Stimulated activated effector memory CD8-positive, alpha-beta T cell treated with anti-CD3 and anti-CD28 coated beads, Interleukin-12 subunit alpha, Interleukin-12 subunit beta, amount 100 ng/mL, for 72 hours (primary cell): ENCODE measurements around the gene ZMIZ1.

ENCODE experiments used
- ATAC-seq: fragments of 150-1000 bp; cut with Tn5 transposase; 2 replicates; pipeline ENCODE4 v1.10.0; 2021
- DNase-seq, 2 donors: peaks; one replicate each; pipeline ENCODE4 v3.0.0; 2021 to 2022; ENCODE audit warnings: low spot score in 2 of 2
- H3K27ac Mint-ChIP-seq: one replicate; pipeline ENCODE4 v1.8.0; 2022; ENCODE audit warnings: mild to moderate bottlenecking, mixed read lengths
- H3K36me3 Mint-ChIP-seq: one replicate; pipeline ENCODE4 v1.8.0; 2022; ENCODE audit warnings: mild to moderate bottlenecking, mixed read lengths
- H3K4me1 Mint-ChIP-seq: one replicate; pipeline ENCODE4 v1.8.0; 2022; ENCODE audit warnings: mixed read lengths
- H3K4me3 Mint-ChIP-seq: one replicate; pipeline ENCODE4 v1.8.0; 2022; ENCODE audit warnings: mild to moderate bottlenecking, mixed read lengths
- H3K9me3 Mint-ChIP-seq: one replicate; pipeline ENCODE4 v1.8.0; 2022; ENCODE audit warnings: mixed read lengths

The ZMIZ1 gene

DNA sequence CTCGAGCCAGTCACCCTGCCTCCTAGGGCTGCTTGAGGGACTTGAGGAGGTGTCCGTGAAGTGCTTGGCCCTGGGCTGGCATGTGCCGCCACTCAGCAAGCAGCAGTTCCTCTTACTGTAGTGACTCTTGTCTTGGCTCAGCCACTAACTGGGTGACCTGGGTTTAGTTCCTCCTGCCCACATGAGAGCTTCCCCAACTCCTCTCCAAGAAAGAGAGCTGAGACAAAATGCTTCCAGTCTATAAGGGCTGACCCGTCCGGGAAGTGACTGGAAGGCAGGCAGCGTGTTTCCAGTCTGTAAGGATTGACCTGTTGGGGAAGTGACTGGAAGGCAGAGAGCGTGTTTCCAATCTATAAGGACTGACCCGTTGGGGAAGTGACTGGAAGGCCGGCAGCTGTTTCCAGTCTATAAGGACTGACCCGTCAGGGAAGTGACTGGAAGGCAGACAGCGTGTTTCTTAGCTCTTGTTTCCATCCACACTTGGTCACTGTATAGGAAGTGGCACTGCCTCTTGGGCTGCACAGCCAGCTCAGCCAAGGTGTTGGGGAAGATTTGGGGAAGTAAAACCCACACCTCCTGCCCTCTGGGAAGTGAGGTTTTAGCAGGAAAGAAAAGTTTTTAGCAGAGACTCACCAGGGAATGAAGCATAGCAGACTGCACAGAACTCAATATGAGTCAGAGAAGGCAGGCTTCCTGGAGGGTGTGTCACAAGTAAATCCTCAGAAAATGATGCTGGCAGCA is 225.2 kb downstream of the ZMIZ1 start:
- Mint-ChIP-seq H3K36me3 (peaks cover 90% of the 10 kb centered on the region), H3K9me3 (no peaks in the 10 kb centered on the region), H3K4me3 (no peak overlapping the region), H3K4me1 (peaks cover 70% of the 10 kb centered on the region), H3K27ac (peak overlapping the region; percentile 81)
- ATAC-seq (no peak), DNase-seq (no peak)

DNA sequence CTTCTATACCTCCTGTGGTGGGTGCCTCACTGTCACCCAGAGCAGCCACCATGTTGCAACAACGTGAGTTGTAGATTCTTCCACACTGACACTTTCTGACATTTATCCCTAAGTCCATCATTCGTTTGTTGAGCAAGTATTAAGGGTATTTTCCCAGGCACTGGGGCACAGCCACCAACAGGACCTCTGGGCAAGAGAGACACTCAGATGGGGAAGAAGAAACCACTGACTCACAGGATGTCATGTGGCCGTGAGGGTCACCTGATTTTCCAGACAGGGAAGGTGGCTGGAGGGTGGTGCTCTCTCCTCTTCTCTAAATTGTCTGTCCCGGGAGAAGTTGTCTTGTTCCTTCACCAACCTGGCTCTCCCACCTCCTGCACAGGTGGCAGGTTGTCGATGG is 226.8 kb downstream of the ZMIZ1 start:
- Mint-ChIP-seq H3K4me1 (peaks cover 66% of the 10 kb centered on the region), H3K36me3 (peaks cover 90% of the 10 kb centered on the region), H3K4me3 (no peak overlapping the region), H3K27ac (peak overlapping the region; percentile 89), H3K9me3 (no peaks in the 10 kb centered on the region)
- DNase-seq = no peak
- no peak for ATAC-seq

DNA sequence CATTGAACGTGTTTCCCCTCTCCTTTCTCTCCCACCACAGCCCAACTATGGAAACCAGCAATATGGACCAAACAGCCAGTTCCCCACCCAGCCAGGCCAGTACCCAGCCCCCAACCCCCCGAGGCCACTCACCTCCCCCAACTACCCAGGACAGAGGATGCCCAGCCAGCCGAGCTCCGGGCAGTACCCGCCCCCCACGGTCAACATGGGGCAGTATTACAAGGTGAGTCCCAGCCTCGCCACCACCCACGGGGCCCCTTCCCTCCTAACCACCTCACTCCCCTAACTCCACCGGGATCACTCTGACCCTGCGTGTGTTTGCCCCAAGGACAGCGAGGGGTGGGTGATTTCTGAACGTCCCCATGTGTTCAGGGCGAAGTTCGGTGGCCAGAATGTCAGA is 227.7 kb downstream of the ZMIZ1 start:
- Mint-ChIP-seq H3K36me3 (peaks cover 90% of the 10 kb centered on the region), H3K4me3 (no peak overlapping the region), H3K27ac (peak overlapping the region; percentile 89), H3K4me1 (peaks cover 67% of the 10 kb centered on the region), H3K9me3 (no peaks in the 10 kb centered on the region)
- DNase-seq (no peak), ATAC-seq (no peak)

DNA sequence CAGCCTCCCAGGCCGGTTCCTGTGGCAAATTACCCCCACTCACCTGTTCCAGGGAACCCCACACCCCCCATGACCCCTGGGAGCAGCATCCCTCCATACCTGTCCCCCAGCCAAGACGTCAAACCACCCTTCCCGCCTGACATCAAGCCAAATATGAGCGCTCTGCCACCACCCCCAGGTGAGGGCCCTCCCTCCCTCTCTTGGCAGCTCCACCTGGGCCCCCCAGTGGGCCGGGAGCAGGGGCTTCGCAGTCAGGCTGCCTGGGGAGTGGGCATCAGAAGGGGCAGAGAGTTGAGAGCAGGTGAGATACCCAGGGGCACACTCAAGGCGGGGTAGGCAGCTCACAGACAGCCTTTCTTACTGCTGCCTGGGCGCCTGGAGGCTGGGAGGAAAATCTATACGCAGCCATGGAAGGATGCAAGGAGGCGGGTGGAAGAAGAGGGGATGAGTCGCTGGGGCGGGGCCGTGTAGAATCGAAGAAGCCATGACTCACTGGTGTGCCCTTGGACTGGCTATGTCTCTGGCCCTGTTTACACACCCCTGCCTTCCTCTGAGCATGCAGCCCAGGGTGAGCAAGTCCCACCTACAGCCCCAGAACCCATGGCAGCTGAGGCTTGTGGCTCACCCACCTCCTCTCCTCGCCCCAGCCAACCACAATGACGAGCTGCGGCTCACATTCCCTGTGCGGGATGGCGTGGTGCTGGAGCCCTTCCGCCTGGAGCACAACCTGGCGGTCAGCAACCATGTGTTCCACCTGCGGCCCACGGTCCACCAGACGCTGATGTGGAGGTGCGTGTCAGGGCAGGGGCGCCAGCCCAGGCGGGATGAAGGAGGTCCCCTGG is 229.9 kb downstream of the ZMIZ1 start:
- H3K4me1 Mint-ChIP-seq = peaks cover 55% of the 10 kb centered on the region
- ATAC-seq = peak; percentile 89
- H3K9me3 Mint-ChIP-seq = no peaks in the 10 kb centered on the region
- H3K4me3 Mint-ChIP-seq = no peak overlapping the region
- H3K27ac Mint-ChIP-seq = peak overlapping the region; percentile 34
- no peak for DNase-seq
- H3K36me3 Mint-ChIP-seq = peaks cover 99% of the 10 kb centered on the region

DNA sequence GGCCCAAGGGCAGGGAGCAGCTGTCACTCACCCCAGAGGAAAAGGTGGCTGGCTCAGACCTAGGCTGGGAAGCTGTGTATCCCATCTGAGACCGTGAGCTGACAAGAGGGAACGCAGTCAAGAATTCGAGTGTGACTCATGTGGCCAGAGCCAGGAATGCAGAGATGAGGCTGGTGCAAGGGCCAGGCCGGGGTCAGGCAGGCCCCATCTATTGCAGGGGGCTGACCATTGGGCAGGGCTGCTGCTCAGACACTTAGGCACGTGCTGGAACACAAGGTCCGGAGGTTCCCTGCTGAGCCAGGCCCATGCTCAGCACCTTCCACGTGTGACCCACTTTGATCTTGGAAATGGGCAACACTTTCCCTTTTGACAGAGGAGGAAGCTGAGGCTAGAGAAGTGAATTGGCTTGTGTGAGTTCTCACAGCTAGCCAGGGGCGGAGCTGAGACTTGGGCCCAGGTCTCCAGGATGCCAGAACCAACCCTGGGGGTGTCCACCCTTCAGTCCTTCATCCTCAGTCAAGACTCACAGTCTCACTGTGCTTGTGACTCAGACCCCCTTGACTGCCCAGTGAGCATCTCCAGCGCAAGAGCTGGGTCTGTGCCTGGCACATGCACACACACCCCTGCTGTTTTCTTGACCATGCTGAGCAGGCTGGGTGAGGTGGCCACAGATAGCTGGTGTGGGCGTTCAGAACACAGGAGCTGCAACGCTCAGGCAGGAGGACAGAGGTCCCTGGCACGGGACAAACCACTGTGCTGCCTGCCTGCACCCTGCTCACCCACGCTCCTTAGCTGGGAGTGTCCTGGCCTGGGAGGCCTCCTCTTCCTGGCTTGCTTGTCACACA is 230.9 kb downstream of the ZMIZ1 start:
- no peaks in the 10 kb centered on the region for H3K9me3 Mint-ChIP-seq
- peaks cover 51% of the 10 kb centered on the region for H3K4me1 Mint-ChIP-seq
- no peak overlapping the region for H3K4me3 Mint-ChIP-seq
- H3K27ac Mint-ChIP-seq = peak overlapping the region; percentile 80
- DNase-seq (no peak), ATAC-seq (no peak)
- peaks cover 99% of the 10 kb centered on the region for H3K36me3 Mint-ChIP-seq

DNA sequence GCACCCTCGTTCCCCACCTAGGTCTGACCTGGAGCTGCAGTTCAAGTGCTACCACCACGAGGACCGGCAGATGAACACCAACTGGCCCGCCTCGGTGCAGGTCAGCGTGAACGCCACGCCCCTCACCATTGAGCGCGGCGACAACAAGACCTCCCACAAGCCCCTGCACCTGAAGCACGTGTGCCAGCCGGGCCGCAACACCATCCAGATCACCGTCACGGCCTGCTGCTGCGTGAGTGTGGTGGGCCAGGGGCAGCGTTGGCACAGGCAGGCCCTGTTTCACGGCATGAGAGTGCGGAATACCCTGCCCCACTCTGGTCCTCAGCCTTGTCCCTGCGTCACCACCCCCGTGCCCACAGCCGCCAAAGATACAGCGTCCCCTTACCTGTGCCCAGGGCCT is 231.9 kb downstream of the ZMIZ1 start:
- H3K27ac Mint-ChIP-seq = peak overlapping the region; percentile 80

DNA sequence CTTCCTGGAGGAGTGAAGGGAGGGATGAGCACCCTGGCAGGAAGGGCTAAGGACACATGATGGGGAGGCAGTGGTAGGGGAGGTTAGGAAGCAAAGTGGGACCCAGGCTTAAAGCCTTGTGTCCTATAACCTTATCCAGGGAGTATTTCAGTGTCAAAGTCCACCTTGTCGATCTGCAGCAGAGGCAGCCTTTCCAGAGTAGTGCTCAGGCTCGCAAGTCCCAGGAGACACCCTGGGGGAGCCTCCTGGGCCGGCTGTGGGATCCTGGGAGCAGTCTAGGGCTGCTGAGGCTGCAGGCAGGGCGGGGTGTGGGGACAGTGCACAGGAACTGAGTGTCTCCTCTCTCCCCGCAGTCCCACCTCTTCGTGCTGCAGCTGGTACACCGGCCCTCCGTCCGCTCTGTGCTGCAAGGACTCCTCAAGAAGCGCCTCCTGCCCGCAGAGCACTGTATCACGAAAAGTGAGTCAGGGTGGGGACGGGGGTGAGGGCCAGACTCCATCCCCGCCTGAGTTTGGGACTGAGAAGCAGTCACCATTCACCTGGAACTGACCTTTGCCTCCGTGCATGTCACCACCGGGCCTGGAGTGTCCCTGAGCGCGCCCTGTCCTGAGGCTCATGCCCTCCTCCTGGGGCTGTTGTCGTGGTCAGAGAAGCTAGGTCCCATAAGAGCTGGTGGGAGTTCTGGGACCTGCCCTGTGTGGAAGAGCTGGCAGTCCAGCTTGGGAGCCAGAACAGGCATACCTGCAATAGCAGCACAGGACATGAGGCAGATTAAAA is 233.2 kb downstream of the ZMIZ1 start:
- peak overlapping the region; percentile 80 for H3K27ac Mint-ChIP-seq
- DNase-seq (no peak), ATAC-seq (no peak)
- H3K4me1 Mint-ChIP-seq = peaks cover 38% of the 10 kb centered on the region
- H3K9me3 Mint-ChIP-seq = no peaks in the 10 kb centered on the region
- no peak overlapping the region for H3K4me3 Mint-ChIP-seq
- peaks cover 99% of the 10 kb centered on the region for H3K36me3 Mint-ChIP-seq

More for the DNA sequence above, 231.9 kb downstream of the ZMIZ1 start:
- Mint-ChIP-seq H3K36me3 (peaks cover 99% of the 10 kb centered on the region), H3K9me3 (no peaks in the 10 kb centered on the region), H3K4me3 (no peak overlapping the region), H3K4me1 (peaks cover 43% of the 10 kb centered on the region)
- DNase-seq (no peak), ATAC-seq (no peak)

DNA sequence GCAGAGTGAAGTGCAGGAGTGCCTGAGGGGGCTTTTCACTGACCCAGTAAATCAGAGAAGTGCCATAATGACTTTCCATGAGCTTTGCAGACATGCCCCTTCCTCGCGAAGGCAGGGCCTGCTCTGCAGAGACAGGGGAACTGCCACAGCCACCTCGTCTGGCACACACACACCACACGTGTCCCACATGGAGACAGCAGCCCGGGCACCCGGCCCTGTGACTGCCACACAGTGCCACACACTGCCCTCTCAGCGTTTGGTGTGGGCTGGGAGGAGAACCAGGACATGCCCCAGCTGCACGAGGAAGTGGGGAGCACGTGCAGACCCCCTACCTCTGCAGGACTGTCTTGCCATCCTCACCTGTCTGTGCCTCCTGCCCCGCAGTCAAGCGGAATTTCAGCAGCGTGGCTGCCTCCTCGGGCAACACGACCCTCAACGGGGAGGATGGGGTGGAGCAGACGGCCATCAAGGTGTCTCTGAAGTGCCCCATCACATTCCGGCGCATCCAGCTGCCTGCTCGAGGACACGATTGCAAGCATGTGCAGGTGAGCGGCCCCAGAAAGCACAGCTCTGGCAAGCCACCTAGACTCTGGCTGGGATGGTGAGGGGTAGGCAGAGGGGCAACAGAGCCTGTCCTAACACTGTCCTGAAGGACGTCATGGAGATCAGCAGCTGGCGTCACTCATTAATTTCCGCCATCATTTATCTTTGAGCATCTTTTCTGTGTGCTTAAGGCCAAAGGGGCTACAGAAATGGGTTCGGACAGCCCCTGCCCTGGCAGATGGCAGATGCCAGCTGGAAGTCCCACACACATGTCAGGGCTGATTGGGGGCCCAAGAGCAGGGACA is 235.1 kb downstream of the ZMIZ1 start:
- Mint-ChIP-seq H3K9me3 (no peaks in the 10 kb centered on the region), H3K4me1 (peaks cover 38% of the 10 kb centered on the region), H3K36me3 (peaks cover 99% of the 10 kb centered on the region), H3K27ac (peak overlapping the region; percentile 76), H3K4me3 (no peak overlapping the region)
- ATAC-seq (no peak), DNase-seq (no peak)

DNA sequence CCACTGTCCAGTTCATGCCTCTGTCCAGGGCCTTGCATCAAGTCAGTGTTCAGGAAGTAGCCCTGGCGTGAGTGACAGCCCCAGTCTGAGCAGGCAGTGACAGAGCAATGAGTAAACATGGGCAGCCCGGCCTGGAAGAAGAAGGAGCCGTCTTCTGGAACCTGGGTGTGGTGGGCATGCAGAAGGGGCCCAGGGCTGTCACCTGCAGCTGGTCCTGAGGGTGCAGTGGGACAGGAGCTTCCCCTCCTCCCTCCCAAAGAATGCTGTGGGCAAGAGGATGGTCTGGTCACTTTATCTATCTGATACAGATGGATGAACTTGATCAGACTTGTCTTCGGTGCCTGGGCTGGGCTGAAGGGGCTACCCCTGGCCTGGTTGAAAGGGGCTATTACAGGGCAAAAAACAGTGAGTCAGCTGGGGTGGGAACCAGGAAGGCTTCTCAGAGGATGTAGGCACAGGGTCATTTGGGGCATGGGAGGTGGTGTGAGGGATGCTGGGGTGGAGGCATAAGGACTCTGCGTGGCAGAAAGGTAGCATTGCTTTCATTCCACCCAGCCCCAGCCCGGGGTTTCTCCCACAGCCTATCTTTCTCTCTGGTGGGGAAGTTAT is 235.8 kb downstream of the ZMIZ1 start:
- peaks cover 39% of the 10 kb centered on the region for H3K4me1 Mint-ChIP-seq
- DNase-seq = no peak
- H3K36me3 Mint-ChIP-seq = peaks cover 99% of the 10 kb centered on the region
- H3K27ac Mint-ChIP-seq = peak overlapping the region; percentile 76
- no peak overlapping the region for H3K4me3 Mint-ChIP-seq
- no peak for ATAC-seq
- no peaks in the 10 kb centered on the region for H3K9me3 Mint-ChIP-seq

DNA sequence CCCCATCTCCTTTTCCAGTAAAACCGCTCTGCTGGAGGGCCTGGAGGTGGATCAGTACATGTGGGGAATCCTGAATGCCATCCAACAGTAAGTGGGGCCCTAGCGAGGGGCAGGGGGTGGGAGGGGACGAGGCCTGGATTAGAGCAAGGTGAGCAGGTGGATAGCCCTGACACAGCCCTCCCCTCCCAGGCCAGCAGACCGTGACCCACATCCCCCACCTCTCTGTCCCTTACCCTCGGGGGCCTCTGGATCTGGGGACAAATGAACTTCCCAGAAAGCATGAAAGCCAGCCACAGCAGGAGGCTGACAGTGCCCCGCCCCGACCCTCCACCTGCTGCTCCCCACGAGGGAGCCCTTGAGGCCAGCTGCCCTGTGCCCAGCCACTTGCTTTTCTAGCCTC is 236.7 kb downstream of the ZMIZ1 start:
- ATAC-seq (no peak), DNase-seq (no peak)
- Mint-ChIP-seq H3K27ac (peak overlapping the region; percentile 89), H3K4me1 (peaks cover 37% of the 10 kb centered on the region), H3K9me3 (no peaks in the 10 kb centered on the region), H3K36me3 (peaks cover 99% of the 10 kb centered on the region), H3K4me3 (no peak overlapping the region)

DNA sequence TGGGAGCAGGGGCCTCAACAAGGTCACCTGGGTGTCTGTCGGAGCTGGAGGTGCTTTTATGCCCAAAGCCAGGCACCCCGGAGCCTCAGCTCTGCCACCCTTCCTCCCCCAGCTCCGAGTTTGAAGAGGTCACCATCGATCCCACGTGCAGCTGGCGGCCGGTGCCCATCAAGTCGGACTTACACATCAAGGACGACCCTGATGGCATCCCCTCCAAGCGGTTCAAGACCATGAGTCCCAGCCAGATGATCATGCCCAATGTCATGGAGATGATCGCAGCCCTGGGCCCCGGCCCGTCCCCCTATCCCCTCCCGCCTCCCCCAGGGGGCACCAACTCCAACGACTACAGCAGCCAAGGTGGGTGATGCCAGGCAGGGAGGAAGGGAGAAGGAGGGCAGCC is 237.2 kb downstream of the ZMIZ1 start:
- Mint-ChIP-seq H3K27ac (peak overlapping the region; percentile 89), H3K36me3 (peaks cover 99% of the 10 kb centered on the region), H3K9me3 (no peaks in the 10 kb centered on the region), H3K4me3 (no peak overlapping the region), H3K4me1 (peaks cover 37% of the 10 kb centered on the region)
- no peak for DNase-seq
- ATAC-seq = no peak

DNA sequence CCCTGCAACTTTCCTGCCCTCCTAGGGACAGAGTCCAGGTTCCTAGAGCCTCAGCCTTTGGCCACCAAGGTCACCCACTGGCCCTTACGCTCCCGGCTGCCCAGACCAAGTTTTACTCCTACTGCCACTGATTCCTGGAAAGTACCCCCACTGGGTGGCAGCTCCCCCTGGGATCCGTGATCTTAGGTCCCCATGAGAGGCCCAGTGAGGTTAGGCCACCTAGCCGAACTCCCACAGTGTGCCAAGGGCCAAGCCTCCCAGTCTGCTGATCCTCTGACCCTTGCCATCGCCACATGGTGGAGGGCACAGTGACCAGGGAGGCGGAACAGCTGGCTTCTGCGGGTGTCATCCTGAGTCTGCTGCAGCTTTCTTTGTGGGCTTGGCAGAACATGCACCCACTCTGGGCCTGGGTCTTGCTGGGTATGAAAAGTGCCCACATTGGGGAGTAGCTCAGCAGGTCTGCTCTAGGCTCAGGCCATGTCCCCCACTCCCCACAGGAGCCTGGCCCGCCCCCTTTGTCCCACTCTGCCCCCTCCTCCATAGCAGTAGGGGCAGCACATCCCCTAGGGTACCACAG is 238.0 kb downstream of the ZMIZ1 start:
- Mint-ChIP-seq H3K36me3 (peaks cover 95% of the 10 kb centered on the region), H3K9me3 (no peaks in the 10 kb centered on the region)
- ATAC-seq = no peak

DNA sequence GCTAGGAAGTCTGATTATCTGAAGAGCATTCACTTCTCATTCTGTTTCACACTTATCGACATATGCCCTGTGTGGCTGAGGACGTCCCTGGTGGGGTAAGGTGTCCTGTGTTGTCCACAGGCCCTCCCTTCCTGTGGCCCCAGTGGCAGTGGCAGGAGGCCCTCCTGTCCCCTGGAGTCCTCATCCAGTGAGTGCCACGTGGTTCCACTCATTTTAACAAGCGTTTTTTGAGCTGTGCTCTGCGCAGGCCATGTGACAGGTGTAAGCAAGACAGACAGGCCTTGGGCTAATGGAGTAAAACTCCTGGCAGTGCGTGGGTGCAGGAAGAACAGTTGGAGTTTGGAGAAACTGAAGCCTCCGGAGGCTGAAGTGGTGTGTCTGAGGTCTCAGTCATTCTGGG is 239.2 kb downstream of the ZMIZ1 start:
- DNase-seq (no peak), ATAC-seq (no peak)
- H3K36me3 Mint-ChIP-seq = peaks cover 95% of the 10 kb centered on the region
- peak overlapping the region; percentile 89 for H3K27ac Mint-ChIP-seq
- no peaks in the 10 kb centered on the region for H3K9me3 Mint-ChIP-seq
- H3K4me3 Mint-ChIP-seq = no peak overlapping the region
- peaks cover 32% of the 10 kb centered on the region for H3K4me1 Mint-ChIP-seq

More for the DNA sequence above, 238.0 kb downstream of the ZMIZ1 start:
- Mint-ChIP-seq H3K4me3 (no peak overlapping the region), H3K4me1 (peaks cover 32% of the 10 kb centered on the region), H3K27ac (peak overlapping the region; percentile 89)
- no peak for DNase-seq
